Spleen (tissue), 11 donors: ENCODE data around the gene FMN2. TPM values are rescaled to one million over a fixed set of nuclear protein-coding genes. Genes with fewer than 3 reads are reported as not detected.

Experiments
- DNase-seq: peaks from one replicate; pipeline ENCODE4 v3.0.0-alpha.2; 2020
- H3K27ac ChIP-seq, 8 donors: fragments of 200-600 bp; sonication (generic) in 7 of 8; 1 replicate in 4 of 8; 2 replicates in 4 of 8; pipeline versions ENCODE4 v1.5.0 to v1.8.0; 2016 to 2021; ENCODE audit warnings: inconsistent platforms in 4 of 8, mild to moderate bottlenecking in 4 of 8, moderate library complexity in 1 of 8
- H3K27me3 ChIP-seq, 7 donors: fragments of 200-600 bp; sonication (generic) in 6 of 7; replicated peaks in 1 of 7; 1 replicate in 4 of 7; 2 replicates in 3 of 7; pipeline versions ENCODE4 v1.5.0 to v1.8.0; 2016 to 2021; ENCODE audit warnings: inconsistent platforms in 3 of 7, mild to moderate bottlenecking in 1 of 7
- H3K36me3 ChIP-seq, 6 donors: fragments of 200-600 bp; sonication (generic) in 5 of 6; 1 replicate in 4 of 6; 2 replicates in 2 of 6; pipeline versions ENCODE4 v1.5.0 to v1.8.0; 2016 to 2021; ENCODE audit warnings: inconsistent platforms in 2 of 6
- H3K4me1 ChIP-seq, 6 donors: fragments of 200-600 bp; sonication (generic) in 5 of 6; 1 replicate in 3 of 6; 2 replicates in 3 of 6; pipeline versions ENCODE4 v1.5.0 to v1.8.0; 2016 to 2021; ENCODE audit warnings: inconsistent platforms in 3 of 6
- H3K4me3 ChIP-seq, 8 donors: fragments of 200-600 bp; sonication (generic) in 7 of 8; 1 replicate in 4 of 8; 2 replicates in 4 of 8; pipeline versions ENCODE4 v1.5.0 to v1.8.0; 2016 to 2021; ENCODE audit warnings: inconsistent platforms in 4 of 8, mild to moderate bottlenecking in 4 of 8, moderate library complexity in 2 of 8
- H3K9me3 ChIP-seq, 8 donors: fragments of 200-600 bp; sonication (generic) in 7 of 8; 1 replicate in 4 of 8; 2 replicates in 4 of 8; pipeline versions ENCODE4 v1.5.0 to v1.8.0; 2016 to 2021; ENCODE audit warnings: inconsistent platforms in 4 of 8
- POLR2A ChIP-seq, 3 donors: fragments of 450-650 bp; IDR thresholded peaks; one replicate each; pipeline ENCODE4 v1.5.1; 2017; ENCODE audit warnings: antibody characterized with exemption in 3 of 3, mild to moderate bottlenecking in 1 of 3
- POLR2AphosphoS5 ChIP-seq, 3 donors: sonication (generic); formaldehyde crosslinking; IDR thresholded peaks; one replicate each; pipeline ENCODE4 v1.5.1; 2017; ENCODE audit warnings: antibody characterized with exemption in 3 of 3
- WGBS, 5 donors: extraction: QIAGEN DNeasy Blood & Tissue Kit in 3 of 5; methylation state at CpG; one replicate each; pipeline versions ENCODE4 v1.1.5 to v1.1.7; 2013 to 2018; 5-methylcytosine and 5-hydroxymethylcytosine counted together
- intact Hi-C: fragments of 100-400 bp; cut with DNase I; formaldehyde crosslinking; loops from one replicate; pipeline ENCODE4 v1.15.0; 2023; ENCODE audit warnings: low total_unique reads
- polyA plus RNA-seq, 3 donors: library from polyadenylated mRNA; stranded (reverse); fragments of 200-250 nt; gene quantifications; one replicate each; pipeline ENCODE4 v1.2.1, GENCODE V29; 2013
- total RNA-seq, 7 donors: library from RNA; depleted of rRNA in 3 of 7; stranded (reverse); fragments of >200 nt in 3 of 7; fragmentation: NEBNext Ultra II Directional in 4 of 7; extraction: Animal tissue kit (Norgen Biotek cat#: 25700) in 4 of 7; gene quantifications; one replicate each; pipeline versions ENCODE4 v1.1.0 to v1.2.1, GENCODE V29; 2016 to 2021
- TF ChIP-seq, protein P1 (sequence below), 11 experiments: fragments of 200-600 bp in 7 of 11; fragments of 450-650 bp in 4 of 11; sonication (generic) in 4 of 11; IDR thresholded peaks in 8 of 11; conservative IDR thresholded peaks in 3 of 11; 1 replicate in 7 of 11; 2 replicates in 4 of 11; pipeline versions ENCODE4 v1.4.0 to v1.8.0; 2016 to 2021; ENCODE audit warnings: antibody characterized with exemption in 11 of 11, inconsistent platforms in 4 of 11, mild to moderate bottlenecking in 1 of 11
- donor health status: healthy with polysubstance abuse.
- donor health status: DM: no; HTN: no; CAD: no; lungs with moderate emphysema.
- donor health status: DM: no; HTN: no; CAD: no.
- donor health status: Bipolar disorder and iron deficiency.
- donor health status: healthy.
- donor health status: DM: no; HTN: no; CAD: no.
- donor health status: DM: yes; HTN: yes; CAD: no.

FMN2 gene
- total and polyA plus RNA-seq, 10 donors: 0.04 to 0.24 (median 0.12) TPM; not detected in 6

DNA sequence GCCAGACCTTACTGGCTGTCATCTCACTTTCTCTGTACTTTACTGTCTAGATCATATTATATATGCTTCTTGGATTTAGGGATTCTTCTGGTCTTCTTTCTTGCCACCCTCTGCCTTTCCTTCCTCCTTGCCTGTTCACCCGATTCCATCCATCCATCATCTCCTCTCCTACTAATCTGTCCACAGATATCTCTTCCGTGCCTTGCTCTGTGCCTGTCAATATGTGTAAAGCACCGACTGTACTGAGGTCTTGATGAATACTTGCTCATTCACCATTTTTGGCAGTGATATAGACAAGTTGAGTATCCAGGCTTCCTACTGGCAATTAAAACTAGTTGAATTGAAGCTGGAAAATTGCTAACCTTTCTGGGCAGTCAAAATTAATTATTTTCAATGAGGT is 8.1 kb downstream of the FMN2 start:
- DNase-seq: no peak
- no peak overlapping the region for H3K27ac ChIP-seq
- intact Hi-C loops: no loop called here
- TF ChIP-seq POLR2AphosphoS5 (IDR thresholded peaks at IDR 0.05) (no peak), POLR2A (IDR thresholded peaks at IDR 0.05) (no peak)
- TF ChIP-seq, protein P1, sequence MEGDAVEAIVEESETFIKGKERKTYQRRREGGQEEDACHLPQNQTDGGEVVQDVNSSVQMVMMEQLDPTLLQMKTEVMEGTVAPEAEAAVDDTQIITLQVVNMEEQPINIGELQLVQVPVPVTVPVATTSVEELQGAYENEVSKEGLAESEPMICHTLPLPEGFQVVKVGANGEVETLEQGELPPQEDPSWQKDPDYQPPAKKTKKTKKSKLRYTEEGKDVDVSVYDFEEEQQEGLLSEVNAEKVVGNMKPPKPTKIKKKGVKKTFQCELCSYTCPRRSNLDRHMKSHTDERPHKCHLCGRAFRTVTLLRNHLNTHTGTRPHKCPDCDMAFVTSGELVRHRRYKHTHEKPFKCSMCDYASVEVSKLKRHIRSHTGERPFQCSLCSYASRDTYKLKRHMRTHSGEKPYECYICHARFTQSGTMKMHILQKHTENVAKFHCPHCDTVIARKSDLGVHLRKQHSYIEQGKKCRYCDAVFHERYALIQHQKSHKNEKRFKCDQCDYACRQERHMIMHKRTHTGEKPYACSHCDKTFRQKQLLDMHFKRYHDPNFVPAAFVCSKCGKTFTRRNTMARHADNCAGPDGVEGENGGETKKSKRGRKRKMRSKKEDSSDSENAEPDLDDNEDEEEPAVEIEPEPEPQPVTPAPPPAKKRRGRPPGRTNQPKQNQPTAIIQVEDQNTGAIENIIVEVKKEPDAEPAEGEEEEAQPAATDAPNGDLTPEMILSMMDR (IDR thresholded peaks at IDR 0.05 in 8 of 11, conservative IDR thresholded peaks at IDR 0.05 in 3 of 11): no peak
- no peaks in the 10 kb centered on the region for H3K9me3 ChIP-seq
- H3K4me3 ChIP-seq: no peak overlapping the region
- H3K36me3 ChIP-seq: no peaks in the 10 kb centered on the region
- H3K4me1 ChIP-seq: no peaks in the 10 kb centered on the region
- peaks cover 0 to 17% (median 0%) of the 10 kb centered on the region in 7 donors for H3K27me3 ChIP-seq
- WGBS, 5 donors: 44 to 65% (median 57%) methylated on average over 3 of the region's 3 CpGs

DNA sequence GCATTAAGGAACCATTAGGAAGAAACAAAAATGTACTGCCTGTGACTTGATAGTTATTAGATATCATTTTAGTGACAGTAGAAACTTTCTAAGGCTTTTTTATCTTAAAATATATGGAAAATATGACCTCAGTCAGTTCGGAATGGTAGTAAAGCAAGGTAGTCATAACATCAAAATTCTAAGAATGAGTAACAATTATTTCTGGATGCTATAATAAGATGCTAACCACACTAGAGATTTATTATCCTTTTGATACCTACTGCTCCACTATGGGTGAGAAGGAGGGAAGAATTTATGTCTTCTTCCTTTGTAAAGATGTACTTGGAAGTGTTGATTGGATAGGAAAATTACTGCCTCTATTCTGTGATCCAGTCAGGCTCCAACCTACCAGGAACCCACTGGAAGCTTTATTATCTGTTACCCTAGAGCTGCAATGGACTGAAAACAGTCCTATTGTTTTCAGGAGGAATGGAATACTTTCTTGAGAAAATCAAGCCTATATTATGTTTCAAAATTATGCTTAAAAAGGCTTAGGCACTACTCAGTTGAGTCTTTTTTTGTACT is 8.8 kb downstream of the FMN2 start:
- intact Hi-C loops: no loop called here

DNA sequence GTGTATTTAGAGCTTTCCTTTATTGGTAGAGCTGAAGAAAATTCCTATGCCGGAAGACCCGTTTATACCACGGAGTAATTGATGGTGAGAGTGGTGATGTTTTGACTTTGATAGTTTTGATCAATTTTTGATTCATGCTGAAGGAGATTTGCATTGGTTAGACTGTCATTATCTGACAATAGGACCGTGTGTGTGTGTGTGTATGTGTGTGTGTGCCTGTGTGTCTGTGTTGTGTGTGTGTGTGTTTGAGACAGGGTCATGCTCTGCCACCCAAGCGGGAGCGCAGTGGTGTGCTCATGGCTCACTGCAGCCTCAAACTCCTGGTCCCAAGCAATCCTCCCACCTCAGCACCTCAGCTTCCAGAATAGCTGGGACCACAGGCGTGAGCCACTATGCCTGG is 9.6 kb downstream of the FMN2 start:
- 75 to 82% (median 80%) methylated on average over 7 of the region's 7 CpGs for WGBS, 5 donors
- Histone ChIP-seq H3K9me3 (no peaks in the 10 kb centered on the region), H3K4me1 (no peaks in the 10 kb centered on the region), H3K27me3 (peaks cover 0 to 16% (median 0%) of the 10 kb centered on the region in 7 donors), H3K4me3 (no peak overlapping the region), H3K36me3 (no peaks in the 10 kb centered on the region), H3K27ac (no peak overlapping the region)
- intact Hi-C loops: no loop called here
- no peak for DNase-seq
- TF ChIP-seq POLR2AphosphoS5 (IDR thresholded peaks at IDR 0.05): no peak
- TF ChIP-seq, protein P1 (IDR thresholded peaks at IDR 0.05 in 8 of 11, conservative IDR thresholded peaks at IDR 0.05 in 3 of 11): no peak
- TF ChIP-seq POLR2A (IDR thresholded peaks at IDR 0.05): no peak

More for the DNA sequence above, 8.8 kb downstream of the FMN2 start:
- Histone ChIP-seq H3K27me3 (peaks cover 0 to 16% (median 0%) of the 10 kb centered on the region in 7 donors), H3K4me1 (no peaks in the 10 kb centered on the region), H3K27ac (no peak overlapping the region), H3K9me3 (no peaks in the 10 kb centered on the region), H3K4me3 (no peak overlapping the region), H3K36me3 (no peaks in the 10 kb centered on the region)
- 57 to 85% (median 77%) methylated on average over 1 of the region's 1 CpG for WGBS, 5 donors
- DNase-seq: no peak
- no peak for TF ChIP-seq POLR2A (IDR thresholded peaks at IDR 0.05)
- no peak for TF ChIP-seq POLR2AphosphoS5 (IDR thresholded peaks at IDR 0.05)
- TF ChIP-seq, protein P1 (IDR thresholded peaks at IDR 0.05 in 8 of 11, conservative IDR thresholded peaks at IDR 0.05 in 3 of 11): no peak

DNA sequence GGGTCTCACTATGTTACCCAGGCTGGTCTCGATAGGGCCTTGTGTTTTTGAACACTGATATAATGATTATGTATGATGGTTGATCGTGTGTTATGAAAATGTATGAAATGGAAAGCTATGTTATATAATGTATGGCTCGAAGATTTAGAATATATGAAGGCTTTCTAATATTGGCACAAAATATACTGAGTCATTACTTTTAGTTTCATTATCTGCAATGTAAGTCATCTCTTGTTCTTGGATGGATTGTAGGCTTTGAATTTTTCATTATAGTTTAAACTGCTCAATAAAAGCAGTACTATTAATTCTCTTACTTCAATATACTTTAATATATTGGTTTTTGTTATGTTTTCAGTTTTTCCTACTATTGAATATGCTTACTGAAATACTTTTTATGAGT is 10.1 kb downstream of the FMN2 start:
- intact Hi-C loops: no loop called here
- Histone ChIP-seq H3K36me3 (no peaks in the 10 kb centered on the region), H3K9me3 (no peaks in the 10 kb centered on the region), H3K4me3 (no peak overlapping the region), H3K27me3 (peaks cover 0 to 11% (median 0%) of the 10 kb centered on the region in 7 donors), H3K4me1 (no peaks in the 10 kb centered on the region), H3K27ac (no peak overlapping the region)
- no peak for TF ChIP-seq POLR2A (IDR thresholded peaks at IDR 0.05)
- no peak for TF ChIP-seq POLR2AphosphoS5 (IDR thresholded peaks at IDR 0.05)
- TF ChIP-seq, protein P1 (IDR thresholded peaks at IDR 0.05 in 8 of 11, conservative IDR thresholded peaks at IDR 0.05 in 3 of 11): no peak
- WGBS, 5 donors: 84 to 91% (median 87%) methylated on average over 3 of the region's 3 CpGs
- DNase-seq: no peak
